DOHH2 (cell line): ENCODE measurements around the gene A1BG.

Source experiments
- H3F3A ChIP-seq: fragments of 200-600 bp; sonication (generic), shearing (Covaris generic); 2 replicates; pipeline ENCODE4 v1.6.0; 2016; ENCODE audit warnings: antibody characterized with exemption, mild to moderate bottlenecking; ENCODE audit not compliant: control insufficient read depth, insufficient read depth
- H3K27ac ChIP-seq: fragments of 200-600 bp; sonication (generic); 2 replicates; pipeline ENCODE4 v1.5.1; 2014; ENCODE audit warnings: low read depth, mild to moderate bottlenecking, low read length, moderate library complexity
- H3K27me3 ChIP-seq: fragments of 200-600 bp; sonication (generic); 2 replicates; pipeline ENCODE4 v1.6.1; 2014; ENCODE audit warnings: mild to moderate bottlenecking, low read length, mixed read lengths; ENCODE audit not compliant: control insufficient read depth
- H3K36me3 ChIP-seq: fragments of 200-600 bp; sonication (generic); 2 replicates; pipeline ENCODE4 v1.6.1; 2014; ENCODE audit warnings: mild to moderate bottlenecking, low read length, moderate library complexity, mixed read lengths; ENCODE audit not compliant: control insufficient read depth
- H3K4me1 ChIP-seq: fragments of 200-600 bp; sonication (generic); 2 replicates; pipeline ENCODE4 v1.6.1; 2014; ENCODE audit warnings: mild to moderate bottlenecking, low read length, mixed read lengths; ENCODE audit not compliant: control insufficient read depth
- H3K4me2 ChIP-seq: fragments of 200-600 bp; sonication (generic); 2 replicates; pipeline ENCODE4 v1.6.0; 2014; ENCODE audit warnings: mild to moderate bottlenecking, low read length, moderate library complexity
- H3K4me3 ChIP-seq: fragments of 200-600 bp; sonication (generic); 2 replicates; pipeline ENCODE4 v1.5.1; 2014; ENCODE audit warnings: mild to moderate bottlenecking, low read length, mixed read lengths
- H3K79me2 ChIP-seq: fragments of 200-600 bp; sonication (generic); 2 replicates; pipeline ENCODE4 v1.6.1; 2014; ENCODE audit warnings: mild to moderate bottlenecking, low read length, mixed read lengths; ENCODE audit not compliant: control insufficient read depth
- H3K9me2 ChIP-seq: fragments of 200-600 bp; sonication (generic); replicated peaks from 2 replicates; pipeline ENCODE4 v1.6.1; 2014; ENCODE audit warnings: mild to moderate bottlenecking, low read length, mixed read lengths; ENCODE audit not compliant: control insufficient read depth
- H3K9me3 ChIP-seq: fragments of 200-600 bp; sonication (generic); 2 replicates; pipeline ENCODE4 v1.6.1; 2014; ENCODE audit warnings: antibody characterized with exemption, low read length, mixed read lengths; ENCODE audit not compliant: control insufficient read depth, insufficient read depth
- H4K20me1 ChIP-seq: fragments of 200-600 bp; sonication (generic); 2 replicates; pipeline ENCODE4 v1.6.0; 2014; ENCODE audit warnings: low read depth, mild to moderate bottlenecking, antibody characterized with exemption, low read length, moderate library complexity; ENCODE audit not compliant: control insufficient read depth, insufficient read depth
- CTCF ChIP-seq: fragments of 200-600 bp; sonication (generic); IDR thresholded peaks from one replicate; pipeline ENCODE4 v1.5.1; 2014; ENCODE audit warnings: antibody characterized with exemption, mild to moderate bottlenecking, low read depth, low read length; ENCODE audit not compliant: poor library complexity, severe bottlenecking
- EZH2phosphoT487 ChIP-seq: fragments of 200-600 bp; sonication (generic); IDR thresholded peaks from 2 replicates; pipeline ENCODE4 v1.6.1; 2017; ENCODE audit warnings: borderline replicate concordance, mild to moderate bottlenecking, antibody characterized with exemption, low read length, moderate library complexity, mixed read lengths

Gene A1BG

GRCh38 chr19:58366585-58367430 lies 13.5 kb upstream of the A1BG start:
- Histone ChIP-seq H3K9me2 (no peaks in the 10 kb centered on the region), H3F3A (0 out of 2 replicates have a peak, but pooled peaks cover 2% of the 10 kb centered on the region), H3K9me3 (no peaks in the 10 kb centered on the region), H3K36me3 (peaks cover 3% of the 10 kb centered on the region; the same call in 1 of the 2 replicates), H3K27ac (no peak overlapping the region), H4K20me1 (no peaks in the 10 kb centered on the region), H3K27me3 (no peaks in the 10 kb centered on the region), H3K4me3 (no peak overlapping the region), H3K79me2 (peaks cover 4% of the 10 kb centered on the region), H3K4me1 (peaks cover 7% of the 10 kb centered on the region), H3K4me2 (no peak overlapping the region)
- TF ChIP-seq EZH2phosphoT487: no peak
- peak; percentile 39 for TF ChIP-seq CTCF

- no peaks in the 10 kb centered on the region for H3K9me2 ChIP-seq
- H4K20me1 ChIP-seq: no peaks in the 10 kb centered on the region
- no peak overlapping the region for H3K27ac ChIP-seq
- H3K36me3 ChIP-seq: peaks cover 3% of the 10 kb centered on the region; the same call in 1 of the 2 replicates
- no peak overlapping the region for H3K4me3 ChIP-seq
- peaks cover 15% of the 10 kb centered on the region for H3K4me1 ChIP-seq
- TF ChIP-seq CTCF (no peak), EZH2phosphoT487 (no peak)
- peaks cover 6% of the 10 kb centered on the region; the same call in 1 of the 2 replicates for H3F3A ChIP-seq
- peaks cover 10% of the 10 kb centered on the region for H3K79me2 ChIP-seq
- H3K4me2 ChIP-seq: no peak overlapping the region
- no peaks in the 10 kb centered on the region for H3K9me3 ChIP-seq
- H3K27me3 ChIP-seq: no peaks in the 10 kb centered on the region
Measured at GRCh38 chr19:58364146-58364545, 10.9 kb upstream of the A1BG start.

- Histone ChIP-seq H3K4me3 (peak within 1 kb of the TSS; percentile 99), H3K79me2 (peaks cover 10% of the 10 kb centered on the region), H3K27me3 (no peaks in the 10 kb centered on the region), H3K36me3 (peaks cover 3% of the 10 kb centered on the region; the same call in 1 of the 2 replicates), H3F3A (peaks cover 6% of the 10 kb centered on the region; the same call in 1 of the 2 replicates), H3K9me2 (no peaks in the 10 kb centered on the region), H3K9me3 (no peaks in the 10 kb centered on the region), H3K4me2 (peak within 1 kb of the TSS; percentile 99), H4K20me1 (no peaks in the 10 kb centered on the region), H3K27ac (peak within 1 kb of the TSS; percentile 63), H3K4me1 (peaks cover 15% of the 10 kb centered on the region)
- no peak; the same call in 1 of the 2 replicates for TF ChIP-seq EZH2phosphoT487
- no peak for TF ChIP-seq CTCF
Measured at GRCh38 chr19:58362272-58362994, 9.1 kb upstream of the A1BG start, which contains the start of gene ZNF497. Gene ZNF497 (minus strand): TSS chr19:58362751. CDS start chr19:58357635, 5,116 bp downstream.
